Nephron progenitor cell (in vitro differentiated cells): ENCODE measurements around the gene TMX3.

ENCODE experiments used
- DNase-seq: peaks from one replicate; pipeline ENCODE4 v3.0.0; 2021
- H3K27ac Mint-ChIP-seq: 2 replicates; pipeline ENCODE4 v1.8.0; 2021; ENCODE audit warnings: mild to moderate bottlenecking, moderate library complexity, mixed read lengths
- H3K27me3 Mint-ChIP-seq: 2 replicates; pipeline ENCODE4 v1.8.0; 2021; ENCODE audit warnings: mild to moderate bottlenecking, low read depth, mixed read lengths; ENCODE audit not compliant: poor library complexity
- H3K36me3 Mint-ChIP-seq: 2 replicates; pipeline ENCODE4 v1.8.0; 2021; ENCODE audit warnings: low read depth, mixed read lengths
- H3K4me1 Mint-ChIP-seq: 2 replicates; pipeline ENCODE4 v1.8.0; 2021; ENCODE audit warnings: mixed read lengths
- H3K4me3 Mint-ChIP-seq: 2 replicates; pipeline ENCODE4 v1.8.0; 2021; ENCODE audit warnings: mild to moderate bottlenecking, moderate library complexity, mixed read lengths
- H3K9me3 Mint-ChIP-seq: 2 replicates; pipeline ENCODE4 v1.8.0; 2021; ENCODE audit warnings: mild to moderate bottlenecking, moderate library complexity, mixed read lengths
- CTCF ChIP-seq: fragments of 200-600 bp; sonication (generic); IDR thresholded peaks from 2 replicates; pipeline ENCODE4 v1.5.0; 2021; ENCODE audit warnings: antibody characterized with exemption

Gene TMX3

DNA sequence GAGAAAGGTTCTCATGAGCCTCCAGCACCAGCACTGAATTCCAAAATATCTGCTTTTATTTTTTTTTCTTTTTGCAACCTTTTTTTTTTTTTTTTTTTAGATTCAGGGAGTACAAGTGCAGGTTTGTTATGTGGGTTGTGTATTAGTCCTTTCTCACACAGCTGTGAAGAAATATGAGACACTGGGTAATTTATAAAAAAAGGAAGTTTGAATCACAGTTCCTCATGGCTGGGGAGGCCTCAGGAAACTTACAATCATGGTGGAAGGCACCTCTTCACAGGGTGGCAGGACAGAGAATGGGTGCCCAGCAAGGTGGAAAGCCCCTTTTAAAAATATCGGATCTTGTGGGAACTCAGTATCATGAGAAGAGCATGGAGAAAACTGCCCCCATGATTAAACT lies 7.9 kb upstream of the TMX3 start:
- peaks cover 4% of the 10 kb centered on the region for H3K9me3 Mint-ChIP-seq
- no peak for TF ChIP-seq CTCF
- no peaks in the 10 kb centered on the region for H3K27me3 Mint-ChIP-seq
- no peaks in the 10 kb centered on the region for H3K4me1 Mint-ChIP-seq
- no peak for DNase-seq
- H3K36me3 Mint-ChIP-seq: peaks cover 28% of the 10 kb centered on the region
- no peak overlapping the region for H3K27ac Mint-ChIP-seq
- no peak overlapping the region for H3K4me3 Mint-ChIP-seq

- Mint-ChIP-seq H3K4me3 (no peak overlapping the region), H3K9me3 (peaks cover 4% of the 10 kb centered on the region), H3K36me3 (peaks cover 28% of the 10 kb centered on the region), H3K27me3 (no peaks in the 10 kb centered on the region), H3K27ac (peak overlapping the region; percentile 57), H3K4me1 (no peaks in the 10 kb centered on the region)
- no peak for DNase-seq
- TF ChIP-seq CTCF: no peak
These were observed 7.0 kb upstream of the TMX3 start for GRCh38 chr18:68721681-68722583.

GRCh38 chr18:68714366-68714711 lies 569 bp downstream of the TMX3 start:
- H3K9me3 Mint-ChIP-seq: no peaks in the 10 kb centered on the region
- H3K4me3 Mint-ChIP-seq: peak overlapping the region; percentile 95
- peak; percentile 37 for DNase-seq
- no peak for TF ChIP-seq CTCF
- H3K4me1 Mint-ChIP-seq: peaks cover 33% of the 10 kb centered on the region
- no peaks in the 10 kb centered on the region for H3K27me3 Mint-ChIP-seq
- peaks cover 22% of the 10 kb centered on the region for H3K36me3 Mint-ChIP-seq
- H3K27ac Mint-ChIP-seq: peak overlapping the region; percentile 93

DNA sequence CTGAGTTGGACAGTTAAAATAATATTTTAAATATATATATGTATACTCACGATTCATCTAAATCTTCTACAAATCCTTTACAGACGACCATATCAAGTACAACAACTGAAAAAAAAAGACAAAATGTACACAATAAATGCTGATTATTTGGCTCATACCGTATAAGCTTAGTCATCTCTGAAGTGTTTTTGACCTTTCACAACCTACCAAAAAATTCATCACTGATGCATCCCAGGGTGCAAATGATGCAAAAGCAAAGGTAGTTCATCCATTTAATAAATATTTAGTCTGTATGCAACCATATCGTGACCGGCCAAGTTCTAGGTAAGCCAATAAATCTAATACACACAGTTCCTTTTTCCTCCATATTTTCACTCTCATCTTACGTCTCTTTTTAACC lies 1.1 kb downstream of the TMX3 start:
- Mint-ChIP-seq H3K4me1 (peaks cover 33% of the 10 kb centered on the region), H3K4me3 (peak overlapping the region; percentile 95), H3K9me3 (no peaks in the 10 kb centered on the region), H3K27ac (peak overlapping the region; percentile 93), H3K36me3 (peaks cover 22% of the 10 kb centered on the region), H3K27me3 (no peaks in the 10 kb centered on the region)
- DNase-seq: no peak
- TF ChIP-seq CTCF: no peak

DNA sequence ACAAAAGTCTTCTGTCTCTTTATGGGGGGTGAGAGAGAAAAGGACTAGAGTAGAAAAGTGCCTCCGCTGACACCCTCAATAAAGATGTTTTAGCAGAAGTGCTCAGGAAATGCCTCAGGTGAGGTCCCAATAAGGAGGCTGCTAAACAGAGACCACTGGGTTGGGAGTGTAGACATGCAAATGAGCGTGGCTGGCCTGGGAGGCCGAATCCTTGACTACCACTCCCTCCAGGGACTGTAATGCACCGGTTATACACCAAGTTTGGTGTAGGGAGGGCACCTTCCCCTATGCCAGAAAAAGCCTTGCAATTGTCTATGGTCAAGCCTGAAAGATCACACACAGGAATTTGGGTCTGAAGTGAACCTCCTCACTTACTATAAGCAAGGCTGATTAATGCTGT lies 1.8 kb downstream of the TMX3 start:
- Mint-ChIP-seq H3K27ac (no peak overlapping the region), H3K4me1 (peaks cover 33% of the 10 kb centered on the region), H3K4me3 (peak overlapping the region; percentile 95), H3K27me3 (no peaks in the 10 kb centered on the region), H3K36me3 (peaks cover 29% of the 10 kb centered on the region), H3K9me3 (no peaks in the 10 kb centered on the region)
- no peak for TF ChIP-seq CTCF
- no peak for DNase-seq

GRCh38 chr18:68707646-68708045 lies 7.3 kb downstream of the TMX3 start:
- no peaks in the 10 kb centered on the region for H3K9me3 Mint-ChIP-seq
- no peak for TF ChIP-seq CTCF
- H3K4me3 Mint-ChIP-seq: no peak overlapping the region

More at GRCh38 chr18:68707646-68708045, 7.3 kb downstream of the TMX3 start:
- Mint-ChIP-seq H3K27me3 (no peaks in the 10 kb centered on the region), H3K36me3 (peaks cover 75% of the 10 kb centered on the region), H3K27ac (no peak overlapping the region), H3K4me1 (peaks cover 2% of the 10 kb centered on the region)
- DNase-seq: no peak
